ENCODE measurements around the gene MTHFD1L.

The MTHFD1L gene

DNA sequence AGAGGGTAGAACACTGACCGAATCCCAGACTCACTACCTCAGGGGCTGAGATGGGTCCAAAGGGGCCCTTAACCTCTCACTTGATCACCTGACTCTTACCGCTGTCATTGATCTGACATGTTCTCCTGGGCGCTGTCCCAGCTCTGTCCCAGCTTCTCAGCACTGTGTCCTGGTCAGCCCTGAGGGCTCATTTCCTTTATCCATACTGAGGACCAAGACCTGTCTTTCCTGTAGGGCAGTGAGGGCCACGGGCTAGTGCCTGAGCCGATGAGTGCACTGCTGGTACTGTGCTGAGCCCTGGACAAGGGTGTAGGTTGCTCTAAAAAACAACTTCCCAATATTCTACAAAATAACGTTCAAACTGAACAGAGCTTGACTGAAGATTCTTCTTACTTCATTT lies 131.5 kb downstream of the MTHFD1L start:
- H3K27me3 ChIP-seq (ENCODE audit: insufficient read depth, low read depth, severe bottlenecking), result no peaks in the 10 kb centered on the region
- H3K9me3 ChIP-seq (ENCODE audit: severe bottlenecking), result no peaks in the 10 kb centered on the region
- DNase-seq, result no peak
- H3K27ac ChIP-seq, result no peak overlapping the region
- TF ChIP-seq, protein P1, sequence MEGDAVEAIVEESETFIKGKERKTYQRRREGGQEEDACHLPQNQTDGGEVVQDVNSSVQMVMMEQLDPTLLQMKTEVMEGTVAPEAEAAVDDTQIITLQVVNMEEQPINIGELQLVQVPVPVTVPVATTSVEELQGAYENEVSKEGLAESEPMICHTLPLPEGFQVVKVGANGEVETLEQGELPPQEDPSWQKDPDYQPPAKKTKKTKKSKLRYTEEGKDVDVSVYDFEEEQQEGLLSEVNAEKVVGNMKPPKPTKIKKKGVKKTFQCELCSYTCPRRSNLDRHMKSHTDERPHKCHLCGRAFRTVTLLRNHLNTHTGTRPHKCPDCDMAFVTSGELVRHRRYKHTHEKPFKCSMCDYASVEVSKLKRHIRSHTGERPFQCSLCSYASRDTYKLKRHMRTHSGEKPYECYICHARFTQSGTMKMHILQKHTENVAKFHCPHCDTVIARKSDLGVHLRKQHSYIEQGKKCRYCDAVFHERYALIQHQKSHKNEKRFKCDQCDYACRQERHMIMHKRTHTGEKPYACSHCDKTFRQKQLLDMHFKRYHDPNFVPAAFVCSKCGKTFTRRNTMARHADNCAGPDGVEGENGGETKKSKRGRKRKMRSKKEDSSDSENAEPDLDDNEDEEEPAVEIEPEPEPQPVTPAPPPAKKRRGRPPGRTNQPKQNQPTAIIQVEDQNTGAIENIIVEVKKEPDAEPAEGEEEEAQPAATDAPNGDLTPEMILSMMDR (IDR thresholded peaks at IDR 0.05; ENCODE audit: low read depth, low read length), result no peak
- no peak overlapping the region for H3K4me3 ChIP-seq (ENCODE audit: low read depth, low read length)
- H3K36me3 ChIP-seq, result no peaks in the 10 kb centered on the region

DNA sequence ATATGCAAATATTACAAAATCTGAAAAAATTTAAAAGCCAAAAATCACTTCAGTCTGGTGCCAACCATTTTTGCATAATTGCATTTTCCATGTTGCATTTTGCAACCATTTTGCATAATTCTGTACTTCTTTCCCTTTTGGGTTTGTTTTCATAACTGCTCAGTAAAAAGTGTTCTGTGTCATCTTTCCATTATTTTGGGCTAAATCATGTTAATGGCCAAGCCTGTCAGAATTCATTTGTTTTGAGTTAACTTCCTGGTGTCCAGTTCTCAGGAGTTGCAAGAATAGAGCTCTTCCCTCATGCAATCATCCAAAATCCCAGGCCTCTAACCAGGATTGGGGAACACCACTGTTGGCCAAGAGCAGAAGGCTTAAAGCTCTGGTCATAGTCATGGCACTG lies 133.6 kb downstream of the MTHFD1L start:
- H3K27me3 ChIP-seq (ENCODE audit: insufficient read depth, low read depth, severe bottlenecking), result no peaks in the 10 kb centered on the region
- no peaks in the 10 kb centered on the region for H3K9me3 ChIP-seq (ENCODE audit: severe bottlenecking)
- TF ChIP-seq, protein P1 (IDR thresholded peaks at IDR 0.05; ENCODE audit: low read depth, low read length), result no peak
- H3K4me3 ChIP-seq (ENCODE audit: low read depth, low read length), result no peak overlapping the region
- no peak overlapping the region for H3K27ac ChIP-seq
- H3K36me3 ChIP-seq, result no peaks in the 10 kb centered on the region
- DNase-seq, result no peak

DNA sequence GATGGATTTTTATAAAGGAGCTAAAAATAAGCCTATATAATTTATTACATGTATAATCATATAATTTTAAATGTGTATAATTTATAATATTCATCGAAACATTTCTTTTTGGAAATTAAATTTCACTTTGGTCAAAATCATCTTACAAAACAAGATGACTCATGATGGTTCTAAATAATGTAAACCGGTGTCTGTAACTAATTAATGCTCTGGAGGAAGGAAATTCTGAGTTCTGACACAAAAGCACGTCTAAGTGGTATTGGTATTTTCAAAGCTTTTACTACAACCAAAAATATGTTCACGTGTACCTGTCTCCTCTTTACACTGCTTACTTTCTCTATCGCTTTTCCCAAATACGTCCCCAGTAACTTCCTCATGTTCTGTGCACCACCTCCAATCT lies 134.1 kb downstream of the MTHFD1L start:
- TF ChIP-seq, protein P1 (IDR thresholded peaks at IDR 0.05; ENCODE audit: low read depth, low read length), result no peak
- no peak overlapping the region for H3K27ac ChIP-seq
- no peaks in the 10 kb centered on the region for H3K27me3 ChIP-seq (ENCODE audit: insufficient read depth, low read depth, severe bottlenecking)
- H3K4me3 ChIP-seq (ENCODE audit: low read depth, low read length), result no peak overlapping the region
- no peaks in the 10 kb centered on the region for H3K36me3 ChIP-seq
- H3K9me3 ChIP-seq (ENCODE audit: severe bottlenecking), result no peaks in the 10 kb centered on the region
- no peak for DNase-seq

DNA sequence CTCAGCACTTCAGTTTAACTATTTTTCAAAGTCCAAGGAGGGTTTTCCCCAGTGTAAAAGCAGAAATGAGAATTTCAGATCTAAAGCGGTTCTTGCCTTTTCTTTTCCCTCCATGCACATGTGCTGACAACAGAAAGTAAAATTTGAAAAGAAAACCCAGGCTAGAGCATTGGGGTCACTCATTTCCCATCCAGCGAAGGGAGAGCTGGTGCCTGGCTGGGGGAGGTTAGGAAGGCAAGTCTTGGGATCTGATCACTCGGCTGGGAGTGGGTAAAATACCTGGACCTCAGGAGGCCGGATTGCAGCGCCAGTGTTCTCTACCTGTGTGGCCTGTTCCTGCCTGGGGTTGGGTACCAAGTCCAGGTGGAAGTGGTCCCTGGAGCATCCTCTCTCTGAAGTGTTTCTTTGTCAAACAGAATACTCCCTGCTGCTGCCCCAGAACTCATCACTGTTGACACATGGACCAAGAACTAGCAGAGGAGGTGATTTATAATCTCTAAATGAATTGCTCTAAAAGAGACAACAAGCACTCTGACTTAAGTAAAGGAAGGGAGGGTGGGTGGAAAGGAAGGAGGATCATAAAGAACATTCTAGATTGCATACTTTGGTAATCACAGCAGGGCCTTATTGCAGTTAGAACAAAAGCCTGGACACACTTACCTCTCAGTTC lies 136.0 kb downstream of the MTHFD1L start:
- no peak for DNase-seq
- H3K27ac ChIP-seq, result no peak overlapping the region

DNA sequence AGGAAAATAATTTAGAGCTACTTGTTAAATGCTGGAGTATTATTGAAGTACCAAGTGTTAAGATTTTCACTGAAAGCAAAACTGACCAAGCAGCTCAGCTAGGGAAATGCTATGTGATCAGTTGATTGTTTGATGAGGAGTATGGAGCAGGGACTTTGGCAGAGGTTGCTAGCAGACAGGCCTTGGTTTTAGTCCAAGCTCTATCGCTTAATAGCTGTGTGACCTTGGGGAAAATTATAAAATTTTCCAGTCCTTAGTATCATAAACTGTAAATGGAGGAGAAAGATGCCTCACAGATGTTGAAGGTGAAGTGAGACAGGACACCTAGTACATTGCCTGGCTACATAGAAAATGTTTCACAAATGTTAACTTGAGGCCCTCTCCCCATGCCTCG lies 136.6 kb downstream of the MTHFD1L start:
- Histone ChIP-seq H3K4me3 (ENCODE audit: low read depth, low read length) (no peak overlapping the region), H3K36me3 (no peaks in the 10 kb centered on the region), H3K9me3 (ENCODE audit: severe bottlenecking) (no peaks in the 10 kb centered on the region), H3K27ac (no peak overlapping the region), H3K27me3 (ENCODE audit: insufficient read depth, low read depth, severe bottlenecking) (no peaks in the 10 kb centered on the region)
- no peak for DNase-seq
- TF ChIP-seq, protein P1 (IDR thresholded peaks at IDR 0.05; ENCODE audit: low read depth, low read length), result no peak

More for the DNA sequence above, 136.0 kb downstream of the MTHFD1L start:
- no peaks in the 10 kb centered on the region for H3K27me3 ChIP-seq (ENCODE audit: insufficient read depth, low read depth, severe bottlenecking)
- no peaks in the 10 kb centered on the region for H3K36me3 ChIP-seq
- TF ChIP-seq, protein P1 (IDR thresholded peaks at IDR 0.05; ENCODE audit: low read depth, low read length), result no peak
- H3K4me3 ChIP-seq (ENCODE audit: low read depth, low read length), result no peak overlapping the region
- no peaks in the 10 kb centered on the region for H3K9me3 ChIP-seq (ENCODE audit: severe bottlenecking)

DNA sequence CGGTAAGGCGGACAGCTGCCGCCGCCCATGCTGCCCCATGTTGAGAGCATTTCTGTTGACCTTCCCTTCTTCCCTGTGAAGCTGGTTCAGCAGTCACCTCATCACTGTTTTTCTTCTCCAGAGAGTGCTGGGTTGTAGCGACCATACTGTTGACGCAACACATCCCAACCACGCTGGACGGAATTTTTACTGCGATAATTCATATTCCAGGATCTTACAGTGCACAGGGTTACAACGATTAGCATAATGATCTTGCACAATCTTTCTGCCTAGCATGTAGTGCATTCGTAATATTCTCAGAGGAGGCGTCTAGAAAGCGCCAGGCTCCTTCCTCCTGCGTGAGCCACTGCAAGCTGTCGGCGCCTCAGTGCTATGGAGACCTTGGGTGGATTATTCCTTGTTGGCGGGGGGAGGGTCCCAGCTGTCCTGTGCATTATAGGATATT lies 137.0 kb downstream of the MTHFD1L start:
- H3K27ac ChIP-seq, result no peak overlapping the region
- H3K27me3 ChIP-seq (ENCODE audit: insufficient read depth, low read depth, severe bottlenecking), result no peaks in the 10 kb centered on the region
- H3K9me3 ChIP-seq (ENCODE audit: severe bottlenecking), result no peaks in the 10 kb centered on the region
- H3K36me3 ChIP-seq, result no peaks in the 10 kb centered on the region
- no peak overlapping the region for H3K4me3 ChIP-seq (ENCODE audit: low read depth, low read length)
- TF ChIP-seq, protein P1 (IDR thresholded peaks at IDR 0.05; ENCODE audit: low read depth, low read length), result no peak
- DNase-seq, result no peak

All from WERI-Rb-1 (cell line).